ENCODE data around the gene VSTM2B. TPM values are rescaled to one million over a fixed set of nuclear protein-coding genes. Genes with fewer than 3 reads are reported as not detected.
A peak's percentile ranks its signal among the peaks of the same experiment; 100 is the strongest.

VSTM2B gene
- total and polyA plus RNA-seq, 2 donors = not detected

GRCh38 chr19:29487432-29487831, 38.4 kb upstream of the VSTM2B start:
- Histone ChIP-seq H3K27ac (ENCODE audit: low read depth) (no peak overlapping the region), H3K4me1 (ENCODE audit: insufficient read depth) (no peaks in the 10 kb centered on the region), H3K4me3 (ENCODE audit: low read depth, low read length) (no peak overlapping the region), H3K36me3 (ENCODE audit: insufficient read depth) (no peaks in the 10 kb centered on the region)
- DNase-seq (ENCODE audit: extremely low spot score) = no peak
- WGBS = 71% methylated on average over 7 of the region's 7 CpGs

GRCh38 chr19:29488316-29488715, 37.5 kb upstream of the VSTM2B start:
- WGBS = 85% methylated on average over 5 of the region's 5 CpGs
- no peak for DNase-seq (ENCODE audit: extremely low spot score)

GRCh38 chr19:29489172-29489951, 36.4 kb upstream of the VSTM2B start:
- DNase-seq (ENCODE audit: extremely low spot score) = no peak
- no peak overlapping the region for H3K27ac ChIP-seq (ENCODE audit: low read depth)
- no peaks in the 10 kb centered on the region for H3K36me3 ChIP-seq (ENCODE audit: insufficient read depth)
- no peaks in the 10 kb centered on the region for H3K4me1 ChIP-seq (ENCODE audit: insufficient read depth)
- no peak overlapping the region for H3K4me3 ChIP-seq (ENCODE audit: low read depth, low read length)
- WGBS = 68% methylated on average over 16 of the region's 16 CpGs

More at GRCh38 chr19:29488316-29488715, 37.5 kb upstream of the VSTM2B start:
- Histone ChIP-seq H3K4me3 (ENCODE audit: low read depth, low read length) (no peak overlapping the region), H3K36me3 (ENCODE audit: insufficient read depth) (no peaks in the 10 kb centered on the region), H3K27ac (ENCODE audit: low read depth) (no peak overlapping the region), H3K4me1 (ENCODE audit: insufficient read depth) (no peaks in the 10 kb centered on the region)

- 74% methylated on average over 3 of the region's 3 CpGs for WGBS
- Histone ChIP-seq H3K27ac (ENCODE audit: low read depth) (no peak overlapping the region), H3K4me1 (ENCODE audit: insufficient read depth) (no peaks in the 10 kb centered on the region), H3K36me3 (ENCODE audit: insufficient read depth) (no peaks in the 10 kb centered on the region), H3K4me3 (ENCODE audit: low read depth, low read length) (no peak overlapping the region)
- no peak for DNase-seq (ENCODE audit: extremely low spot score)
Measured at GRCh38 chr19:29491491-29491890, 34.3 kb upstream of the VSTM2B start.

GRCh38 chr19:29491995-29492577, 33.7 kb upstream of the VSTM2B start:
- WGBS = 33% methylated on average over 7 of the region's 7 CpGs
- DNase-seq (ENCODE audit: extremely low spot score) = no peak
- no peak overlapping the region for H3K27ac ChIP-seq (ENCODE audit: low read depth)
- H3K4me3 ChIP-seq (ENCODE audit: low read depth, low read length) = no peak overlapping the region
- no peaks in the 10 kb centered on the region for H3K4me1 ChIP-seq (ENCODE audit: insufficient read depth)
- H3K36me3 ChIP-seq (ENCODE audit: insufficient read depth) = no peaks in the 10 kb centered on the region

- 4% methylated on average over 7 of the region's 7 CpGs for WGBS
- DNase-seq (ENCODE audit: extremely low spot score) = peak; percentile 10
- Histone ChIP-seq H3K4me1 (ENCODE audit: insufficient read depth) (no peaks in the 10 kb centered on the region), H3K36me3 (ENCODE audit: insufficient read depth) (no peaks in the 10 kb centered on the region), H3K27ac (ENCODE audit: low read depth) (no peak overlapping the region), H3K4me3 (ENCODE audit: low read depth, low read length) (no peak overlapping the region)
Measured at GRCh38 chr19:29492769-29493168, 33.0 kb upstream of the VSTM2B start.

GRCh38 chr19:29495091-29495490, 30.7 kb upstream of the VSTM2B start:
- no peaks in the 10 kb centered on the region for H3K36me3 ChIP-seq (ENCODE audit: insufficient read depth)
- no peak overlapping the region for H3K4me3 ChIP-seq (ENCODE audit: low read depth, low read length)
- DNase-seq (ENCODE audit: extremely low spot score) = no peak
- no peak overlapping the region for H3K27ac ChIP-seq (ENCODE audit: low read depth)
- H3K4me1 ChIP-seq (ENCODE audit: insufficient read depth) = no peaks in the 10 kb centered on the region
- 95% methylated on average over 4 of the region's 4 CpGs for WGBS

GRCh38 chr19:29495901-29496441, 29.8 kb upstream of the VSTM2B start:
- DNase-seq (ENCODE audit: extremely low spot score) = no peak
- 77% methylated on average over 5 of the region's 5 CpGs for WGBS
- Histone ChIP-seq H3K4me1 (ENCODE audit: insufficient read depth) (no peaks in the 10 kb centered on the region), H3K27ac (ENCODE audit: low read depth) (no peak overlapping the region), H3K36me3 (ENCODE audit: insufficient read depth) (no peaks in the 10 kb centered on the region), H3K4me3 (ENCODE audit: low read depth, low read length) (no peak overlapping the region)

GRCh38 chr19:29497241-29497640, 28.6 kb upstream of the VSTM2B start:
- 66% methylated on average over 3 of the region's 3 CpGs for WGBS
- H3K4me3 ChIP-seq (ENCODE audit: low read depth, low read length) = no peak overlapping the region
- no peak for DNase-seq (ENCODE audit: extremely low spot score)
- no peak overlapping the region for H3K27ac ChIP-seq (ENCODE audit: low read depth)
- no peaks in the 10 kb centered on the region for H3K4me1 ChIP-seq (ENCODE audit: insufficient read depth)
- no peaks in the 10 kb centered on the region for H3K36me3 ChIP-seq (ENCODE audit: insufficient read depth)

GRCh38 chr19:29497686-29498436, 27.9 kb upstream of the VSTM2B start:
- Histone ChIP-seq H3K4me1 (ENCODE audit: insufficient read depth) (no peaks in the 10 kb centered on the region), H3K4me3 (ENCODE audit: low read depth, low read length) (no peak overlapping the region), H3K27ac (ENCODE audit: low read depth) (no peak overlapping the region), H3K36me3 (ENCODE audit: insufficient read depth) (no peaks in the 10 kb centered on the region)
- 78% methylated on average over 12 of the region's 12 CpGs for WGBS
- no peak for DNase-seq (ENCODE audit: extremely low spot score)

- H3K27ac ChIP-seq (ENCODE audit: low read depth) = no peak overlapping the region
- H3K4me3 ChIP-seq (ENCODE audit: low read depth, low read length) = no peak overlapping the region
- H3K36me3 ChIP-seq (ENCODE audit: insufficient read depth) = no peaks in the 10 kb centered on the region
- no peak for DNase-seq (ENCODE audit: extremely low spot score)
- 71% methylated on average over 14 of the region's 14 CpGs for WGBS
- H3K4me1 ChIP-seq (ENCODE audit: insufficient read depth) = no peaks in the 10 kb centered on the region
Measured at GRCh38 chr19:29499261-29499920, 26.4 kb upstream of the VSTM2B start.

- Histone ChIP-seq H3K4me1 (ENCODE audit: insufficient read depth) (no peaks in the 10 kb centered on the region), H3K4me3 (ENCODE audit: low read depth, low read length) (no peak overlapping the region), H3K36me3 (ENCODE audit: insufficient read depth) (no peaks in the 10 kb centered on the region), H3K27ac (ENCODE audit: low read depth) (no peak overlapping the region)
- 84% methylated on average over 18 of the region's 18 CpGs for WGBS
- DNase-seq (ENCODE audit: extremely low spot score) = no peak
Measured at GRCh38 chr19:29499921-29500590, 25.7 kb upstream of the VSTM2B start.

Measured in urinary bladder (tissue), 4 donors.